ENCODE measurements around the gene TAOK3. TPM values are rescaled to one million over a fixed set of nuclear protein-coding genes. Genes with fewer than 3 reads are reported as not detected.

Gene TAOK3
- total RNA-seq, 3 donors from 2014 or later (not counting 1 experiment from before 2014, with no cell fraction given) = 155 to 166 (median 157) TPM

DNA sequence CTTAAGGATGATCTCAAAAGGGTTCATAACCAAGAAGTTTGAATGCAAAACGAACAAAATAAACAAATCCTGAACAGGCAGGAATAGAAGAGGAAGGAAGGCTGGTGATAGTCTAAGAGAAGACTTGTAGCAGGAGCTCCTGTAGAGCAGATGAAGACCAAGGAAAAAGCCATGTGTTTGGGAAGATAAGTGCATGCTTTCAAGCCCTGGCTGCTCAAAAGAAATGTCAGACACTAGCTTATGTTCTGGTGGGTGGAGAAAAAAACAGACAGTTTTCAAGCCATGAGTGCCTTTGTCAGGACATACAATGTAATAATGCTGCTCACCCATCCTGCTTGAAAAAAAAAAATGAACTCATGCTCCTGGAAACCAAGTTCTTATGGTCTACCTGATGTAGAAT is 27.4 kb downstream of the TAOK3 start:
- no peaks in the 10 kb centered on the region for H3K36me3 Mint-ChIP-seq
- no peaks in the 10 kb centered on the region for H3K27me3 ChIP-seq (ENCODE audit: control insufficient read depth, insufficient read depth, low read length)
- no peak overlapping the region for H3K4me3 Mint-ChIP-seq
- ATAC-seq (no peak), DNase-seq (no peak)
- peaks cover 47 to 54% of the 10 kb centered on the region in 2 donors for H3K4me1 Mint-ChIP-seq
- H3K27ac ChIP-seq (ENCODE audit: low read length) = no peak overlapping the region
- H3K4me3 ChIP-seq (ENCODE audit: low read length) = no peak overlapping the region
- intact Hi-C loops (cut with micrococcal nuclease) = no loop called here
- TF ChIP-seq, protein P1, sequence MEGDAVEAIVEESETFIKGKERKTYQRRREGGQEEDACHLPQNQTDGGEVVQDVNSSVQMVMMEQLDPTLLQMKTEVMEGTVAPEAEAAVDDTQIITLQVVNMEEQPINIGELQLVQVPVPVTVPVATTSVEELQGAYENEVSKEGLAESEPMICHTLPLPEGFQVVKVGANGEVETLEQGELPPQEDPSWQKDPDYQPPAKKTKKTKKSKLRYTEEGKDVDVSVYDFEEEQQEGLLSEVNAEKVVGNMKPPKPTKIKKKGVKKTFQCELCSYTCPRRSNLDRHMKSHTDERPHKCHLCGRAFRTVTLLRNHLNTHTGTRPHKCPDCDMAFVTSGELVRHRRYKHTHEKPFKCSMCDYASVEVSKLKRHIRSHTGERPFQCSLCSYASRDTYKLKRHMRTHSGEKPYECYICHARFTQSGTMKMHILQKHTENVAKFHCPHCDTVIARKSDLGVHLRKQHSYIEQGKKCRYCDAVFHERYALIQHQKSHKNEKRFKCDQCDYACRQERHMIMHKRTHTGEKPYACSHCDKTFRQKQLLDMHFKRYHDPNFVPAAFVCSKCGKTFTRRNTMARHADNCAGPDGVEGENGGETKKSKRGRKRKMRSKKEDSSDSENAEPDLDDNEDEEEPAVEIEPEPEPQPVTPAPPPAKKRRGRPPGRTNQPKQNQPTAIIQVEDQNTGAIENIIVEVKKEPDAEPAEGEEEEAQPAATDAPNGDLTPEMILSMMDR (IDR thresholded peaks at IDR 0.05) = no peak
- no peaks in the 10 kb centered on the region for H3K9me3 ChIP-seq (ENCODE audit: control insufficient read depth, insufficient read depth, low read length)
- no peaks in the 10 kb centered on the region for H3K27me3 Mint-ChIP-seq (ENCODE audit: low read depth in 2 of 2)
- WGBS (ENCODE audit: insufficient coverage) = 25% methylated on average over 1 of the region's 1 CpG
- H3K4me1 ChIP-seq (ENCODE audit: control insufficient read depth, insufficient read depth, low read length) = peaks cover 15% of the 10 kb centered on the region
- no peaks in the 10 kb centered on the region for H3K9me3 Mint-ChIP-seq
- peak overlapping the region; percentile 17 to 75 for H3K27ac Mint-ChIP-seq
- no peaks in the 10 kb centered on the region for H3K36me3 ChIP-seq (ENCODE audit: control insufficient read depth, insufficient read depth, low read length)

DNA sequence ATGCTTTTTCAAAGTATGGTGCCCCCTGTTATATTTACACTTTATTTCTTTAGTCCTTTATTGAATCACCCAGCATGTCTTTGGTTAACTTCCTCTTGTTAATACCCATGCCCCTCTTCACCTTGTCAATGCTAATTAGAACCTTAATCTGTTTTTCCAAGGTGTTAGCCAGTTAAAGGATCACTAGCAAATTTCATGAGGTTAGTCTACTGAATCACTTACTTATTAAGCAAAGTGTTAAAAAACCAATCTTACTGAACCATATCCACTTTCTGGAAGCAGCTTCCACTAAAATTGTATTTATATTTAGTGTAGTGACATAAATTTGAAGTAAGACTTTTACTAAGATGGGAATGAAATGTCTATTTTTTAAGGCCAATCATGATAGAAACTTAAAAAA is 27.9 kb downstream of the TAOK3 start:
- peak overlapping the region; percentile 17 to 75 for H3K27ac Mint-ChIP-seq
- H3K27ac ChIP-seq (ENCODE audit: low read length) = no peak overlapping the region

GRCh38 chr12:118342090-118342489 is 30.6 kb downstream of the TAOK3 start:
- no peaks in the 10 kb centered on the region for H3K9me3 Mint-ChIP-seq
- no peak overlapping the region for H3K4me3 ChIP-seq (ENCODE audit: low read length)
- ATAC-seq (no peak), DNase-seq (no peak)
- H3K27me3 Mint-ChIP-seq (ENCODE audit: low read depth in 2 of 2) = no peaks in the 10 kb centered on the region
- H3K4me3 Mint-ChIP-seq = no peak overlapping the region
- H3K9me3 ChIP-seq (ENCODE audit: control insufficient read depth, insufficient read depth, low read length) = no peaks in the 10 kb centered on the region
- peak overlapping the region; percentile 15 to 67 for H3K27ac Mint-ChIP-seq
- H3K36me3 ChIP-seq (ENCODE audit: control insufficient read depth, insufficient read depth, low read length) = no peaks in the 10 kb centered on the region
- no peak overlapping the region for H3K27ac ChIP-seq (ENCODE audit: low read length)
- TF ChIP-seq, protein P1 (IDR thresholded peaks at IDR 0.05) = no peak
- no peaks in the 10 kb centered on the region for H3K36me3 Mint-ChIP-seq
- peaks cover 16% of the 10 kb centered on the region for H3K4me1 ChIP-seq (ENCODE audit: control insufficient read depth, insufficient read depth, low read length)
- no peaks in the 10 kb centered on the region for H3K27me3 ChIP-seq (ENCODE audit: control insufficient read depth, insufficient read depth, low read length)
- WGBS (ENCODE audit: insufficient coverage) = no CpG with 5 or more reads among the region's 2 CpGs
- peaks cover 51 to 64% of the 10 kb centered on the region in 2 donors for H3K4me1 Mint-ChIP-seq
- intact Hi-C loops (cut with micrococcal nuclease) = no loop called here

More for the DNA sequence above, 27.9 kb downstream of the TAOK3 start:
- ATAC-seq (no peak), DNase-seq (no peak)
- Mint-ChIP-seq H3K4me1 (peaks cover 45 to 59% of the 10 kb centered on the region in 2 donors), H3K36me3 (no peaks in the 10 kb centered on the region), H3K27me3 (ENCODE audit: low read depth in 2 of 2) (no peaks in the 10 kb centered on the region), H3K4me3 (no peak overlapping the region), H3K9me3 (no peaks in the 10 kb centered on the region)
- H3K36me3 ChIP-seq (ENCODE audit: control insufficient read depth, insufficient read depth, low read length) = no peaks in the 10 kb centered on the region
- peaks cover 15% of the 10 kb centered on the region for H3K4me1 ChIP-seq (ENCODE audit: control insufficient read depth, insufficient read depth, low read length)
- H3K9me3 ChIP-seq (ENCODE audit: control insufficient read depth, insufficient read depth, low read length) = no peaks in the 10 kb centered on the region
- H3K4me3 ChIP-seq (ENCODE audit: low read length) = no peak overlapping the region
- H3K27me3 ChIP-seq (ENCODE audit: control insufficient read depth, insufficient read depth, low read length) = no peaks in the 10 kb centered on the region
- TF ChIP-seq, protein P1 (IDR thresholded peaks at IDR 0.05) = no peak
- intact Hi-C loops (cut with micrococcal nuclease) = no loop called here

GRCh38 chr12:118337194-118337838 is 35.4 kb downstream of the TAOK3 start:
- Histone ChIP-seq H3K36me3 (ENCODE audit: control insufficient read depth, insufficient read depth, low read length) (no peaks in the 10 kb centered on the region), H3K27ac (ENCODE audit: low read length) (no peak overlapping the region), H3K27me3 (ENCODE audit: control insufficient read depth, insufficient read depth, low read length) (no peaks in the 10 kb centered on the region), H3K4me3 (ENCODE audit: low read length) (no peak overlapping the region), H3K9me3 (ENCODE audit: control insufficient read depth, insufficient read depth, low read length) (no peaks in the 10 kb centered on the region), H3K4me1 (ENCODE audit: control insufficient read depth, insufficient read depth, low read length) (peaks cover 8% of the 10 kb centered on the region)
- Mint-ChIP-seq H3K9me3 (no peaks in the 10 kb centered on the region), H3K4me1 (peaks cover 64 to 69% of the 10 kb centered on the region in 2 donors), H3K36me3 (no peaks in the 10 kb centered on the region), H3K4me3 (no peak overlapping the region), H3K27me3 (ENCODE audit: low read depth in 2 of 2) (no peaks in the 10 kb centered on the region), H3K27ac (peak overlapping the region; percentile 78 to 79)
- TF ChIP-seq, protein P1 (IDR thresholded peaks at IDR 0.05) = no peak
- WGBS (ENCODE audit: insufficient coverage) = 100% methylated on average over 2 of the region's 6 CpGs
- no peak for ATAC-seq
- intact Hi-C loops (cut with micrococcal nuclease) = no loop called here
- DNase-seq = no peak

Data from natural killer cell (primary cell).